GM21515 (cell line): ENCODE measurements around the gene MAGI2.

Experiments
- ATAC-seq: cut with Tn5 transposase; IDR thresholded peaks from one replicate; pipeline ENCODE4 v1.9.1; 2021; ENCODE audit not compliant: unreplicated experiment

The MAGI2 gene

GRCh38 chr7:79453558-79454360 is at the start of gene MAGI2:
MAGI2 (minus strand) TSS chr7:79453667; CDS start chr7:79453320, 347 bp downstream.
- no peak for ATAC-seq

GRCh38 chr7:79502151-79502550 is 48.7 kb upstream of the MAGI2 start:
- no peak for ATAC-seq

GRCh38 chr7:79500759-79501158 is 47.3 kb upstream of the MAGI2 start:
- ATAC-seq: no peak

GRCh38 chr7:79497728-79498127 is 44.3 kb upstream of the MAGI2 start:
- ATAC-seq: no peak

- no peak for ATAC-seq
Measured at GRCh38 chr7:79495544-79496272, 42.2 kb upstream of the MAGI2 start.

GRCh38 chr7:79494046-79494445 is 40.6 kb upstream of the MAGI2 start:
- no peak for ATAC-seq

- no peak for ATAC-seq
Measured at GRCh38 chr7:79489371-79489770, 35.9 kb upstream of the MAGI2 start.

- ATAC-seq: no peak
Measured at GRCh38 chr7:79478386-79478785, 24.9 kb upstream of the MAGI2 start.

GRCh38 chr7:79475455-79475854 is 22.0 kb upstream of the MAGI2 start:
- ATAC-seq: no peak

GRCh38 chr7:79471699-79472098 is 18.2 kb upstream of the MAGI2 start:
- ATAC-seq: no peak

GRCh38 chr7:79471283-79471682 is 17.8 kb upstream of the MAGI2 start:
- ATAC-seq: no peak

GRCh38 chr7:79465551-79465950 is 12.1 kb upstream of the MAGI2 start:
- no peak for ATAC-seq

- ATAC-seq: no peak
Measured at GRCh38 chr7:79464051-79464450, 10.6 kb upstream of the MAGI2 start.

- no peak for ATAC-seq
Measured at GRCh38 chr7:79462390-79462789, 8.9 kb upstream of the MAGI2 start.

- no peak for ATAC-seq
Measured at GRCh38 chr7:79461660-79462059, 8.2 kb upstream of the MAGI2 start.

- no peak for ATAC-seq
Measured at GRCh38 chr7:79459381-79459780, 5.9 kb upstream of the MAGI2 start.

GRCh38 chr7:79458796-79459195 is 5.3 kb upstream of the MAGI2 start:
- ATAC-seq: no peak

- no peak for ATAC-seq
Measured at GRCh38 chr7:79455173-79455790, 1.8 kb upstream of the MAGI2 start.

GRCh38 chr7:79454361-79454960 is 994 bp upstream of the MAGI2 start:
- no peak for ATAC-seq

GRCh38 chr7:79453266-79453557 is 255 bp downstream of the MAGI2 start:
- ATAC-seq: no peak

GRCh38 chr7:79452495-79453265 is 787 bp downstream of the MAGI2 start:
- ATAC-seq: no peak
